Activated CD4-positive, CD25-positive, alpha-beta regulatory T cell (primary cell): ENCODE data around the gene DHX35.
A peak's percentile ranks its signal among the peaks of the same experiment; 100 is the strongest.
"Not testable (repeated sequence)": the region's sequence is repeated elsewhere in the genome, so short reads cannot be mapped to it uniquely, and the experiment has no call there.

ENCODE experiments used
- DNase-seq, 4 experiments: peaks; one replicate each; lab custom pipeline; 2025; lab: John Stamatoyannopoulos, UW

Gene DHX35

DNA sequence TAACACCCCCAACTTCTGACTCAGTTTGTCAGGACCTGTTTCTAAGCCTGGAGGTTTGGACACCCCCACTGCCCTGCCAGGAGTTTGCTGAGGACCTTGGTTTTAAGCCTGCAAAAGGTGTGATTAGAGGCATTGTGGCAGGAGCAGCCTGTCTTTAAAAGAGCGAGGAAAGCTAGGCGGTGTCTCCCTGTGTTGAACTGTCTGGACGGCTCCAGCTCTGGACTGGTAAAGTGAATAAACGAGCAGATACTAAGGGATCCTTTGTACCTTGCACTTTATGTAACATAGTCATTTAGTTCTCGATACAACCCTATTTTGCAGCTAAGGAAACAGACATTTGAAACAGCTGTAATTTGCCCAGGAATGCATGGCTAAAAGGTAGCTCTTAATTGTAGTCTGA is 21.5 kb upstream of the DHX35 start:
- DNase-seq: no peak

GRCh38 chr20:38941726-38942389 is 20.3 kb upstream of the DHX35 start:
- DNase-seq: no peak

GRCh38 chr20:38945012-38945411 is 17.1 kb upstream of the DHX35 start:
- DNase-seq: no peak

- no peak for DNase-seq
Observed at GRCh38 chr20:38946836-38947235, 15.3 kb upstream of the DHX35 start.

DNA sequence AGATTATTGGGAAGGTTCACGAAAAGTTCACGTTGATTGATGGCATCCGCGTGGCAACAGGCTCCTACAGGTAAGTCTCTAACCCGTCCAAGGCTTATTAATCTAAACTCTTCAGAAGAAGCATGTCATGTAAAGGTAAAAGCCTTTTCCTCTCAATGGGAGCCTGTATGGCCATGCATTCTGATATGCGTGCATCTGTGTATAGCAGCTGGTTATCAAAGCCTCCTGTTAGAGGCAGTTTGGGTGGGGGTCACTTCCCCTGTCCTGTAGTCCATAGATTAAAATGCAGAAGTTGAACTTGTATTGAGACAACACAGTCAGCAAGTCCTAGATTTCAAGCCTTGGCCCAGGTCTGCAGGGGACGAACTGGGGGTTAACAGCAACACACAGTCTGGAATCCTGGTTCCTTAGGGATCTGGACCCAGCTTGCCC is 14.2 kb upstream of the DHX35 start:
- no peak for DNase-seq

GRCh38 chr20:38950254-38950653 is 11.9 kb upstream of the DHX35 start:
- DNase-seq: no peak

DNA sequence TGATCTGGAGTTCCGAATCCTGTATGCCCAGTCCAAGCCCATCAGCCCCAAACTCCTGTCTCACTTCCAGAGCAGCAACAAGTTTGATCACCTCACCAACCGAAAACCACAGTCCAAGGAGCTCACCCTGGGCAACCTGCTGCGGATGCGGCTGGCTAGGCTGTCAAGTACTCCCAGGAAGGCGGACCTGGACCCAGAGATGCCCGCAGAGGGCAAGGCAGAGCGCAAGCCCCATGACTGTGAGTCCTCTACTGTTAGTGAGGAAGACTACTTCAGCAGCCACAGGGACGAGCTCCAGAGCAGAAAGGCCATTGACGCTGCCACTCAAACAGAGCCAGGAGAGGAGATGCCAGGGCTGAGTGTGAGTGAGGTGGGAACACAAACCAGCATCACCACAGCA is 10.5 kb upstream of the DHX35 start:
- no peak for DNase-seq

DNA sequence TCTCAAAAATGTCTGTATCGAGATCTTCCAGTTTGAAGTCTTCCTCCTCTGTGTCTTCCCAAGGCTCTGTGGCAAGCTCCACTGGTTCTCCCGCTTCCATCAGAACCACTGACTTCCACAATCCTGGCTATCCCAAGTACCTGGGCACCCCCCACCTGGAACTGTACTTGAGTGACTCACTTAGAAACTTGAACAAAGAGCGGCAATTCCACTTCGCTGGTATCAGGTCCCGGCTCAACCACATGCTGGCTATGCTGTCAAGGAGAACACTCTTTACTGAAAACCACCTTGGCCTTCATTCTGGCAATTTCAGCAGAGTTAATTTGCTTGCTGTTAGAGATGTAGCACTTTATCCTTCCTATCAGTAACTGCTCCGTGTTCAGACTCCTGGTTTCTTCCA is 10.0 kb upstream of the DHX35 start:
- DNase-seq: no peak

DNA sequence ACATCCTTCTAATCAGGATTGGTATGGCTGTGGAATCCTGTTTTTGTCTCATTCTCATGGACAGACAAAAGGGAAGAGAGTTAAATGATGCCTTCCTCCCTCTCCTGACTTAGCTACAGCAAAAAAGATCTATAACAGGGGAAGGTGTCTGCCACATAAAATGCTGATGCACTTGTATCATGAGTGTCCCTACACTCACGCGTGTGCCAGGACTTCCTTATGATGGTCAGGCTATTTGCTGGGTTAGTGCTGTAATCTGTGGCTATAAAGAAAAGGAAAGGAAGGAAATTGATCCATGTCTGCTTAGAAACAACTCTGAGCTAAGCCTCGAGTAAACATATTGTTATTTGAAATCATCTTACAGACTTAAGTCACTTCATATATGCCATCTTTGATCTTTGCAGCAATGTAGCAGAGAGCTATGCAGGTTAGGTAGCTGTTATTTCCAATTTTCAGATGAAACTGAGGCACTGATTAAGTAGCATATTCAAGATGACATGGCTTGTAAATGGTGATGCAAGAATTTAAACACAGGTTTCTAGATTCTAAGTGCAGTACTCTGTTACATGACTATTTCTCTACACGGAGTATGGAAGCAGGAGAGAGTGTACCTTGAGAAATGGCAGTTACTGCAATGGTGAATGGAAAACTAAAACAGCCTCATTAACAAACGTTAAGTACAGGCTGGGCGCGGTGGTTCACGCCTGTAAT is 8.4 kb upstream of the DHX35 start:
- DNase-seq: no peak

DNA sequence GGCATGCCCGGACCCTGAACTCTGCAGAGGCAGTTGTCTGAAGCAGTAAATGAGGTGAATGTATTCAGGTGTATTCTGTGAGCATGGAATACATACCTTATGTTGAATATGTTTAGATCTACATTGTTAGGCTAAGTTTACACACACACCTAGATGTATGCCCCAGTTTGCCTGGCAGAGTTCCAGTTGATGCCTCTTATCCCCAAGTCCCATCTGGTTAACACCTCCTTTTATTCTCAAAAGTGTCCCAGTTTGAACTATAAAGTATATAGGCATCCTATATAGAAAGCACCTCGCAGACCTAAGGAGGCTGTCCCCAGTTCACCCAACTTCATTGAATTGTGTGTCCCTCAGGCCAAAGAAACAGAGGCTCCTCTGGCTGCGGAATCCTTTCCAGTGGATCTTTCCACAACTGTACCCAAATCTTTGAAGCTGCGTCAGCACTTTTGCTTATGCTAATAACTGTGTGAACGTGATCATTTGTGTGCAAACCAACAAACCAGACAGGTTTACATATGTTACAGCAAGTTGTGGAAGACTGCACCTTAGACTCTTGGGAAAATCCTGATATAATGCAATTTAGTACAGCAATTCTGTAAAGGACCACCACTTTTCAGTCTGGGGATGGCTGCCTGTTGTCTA is 4.8 kb upstream of the DHX35 start:
- DNase-seq: no peak

DNA sequence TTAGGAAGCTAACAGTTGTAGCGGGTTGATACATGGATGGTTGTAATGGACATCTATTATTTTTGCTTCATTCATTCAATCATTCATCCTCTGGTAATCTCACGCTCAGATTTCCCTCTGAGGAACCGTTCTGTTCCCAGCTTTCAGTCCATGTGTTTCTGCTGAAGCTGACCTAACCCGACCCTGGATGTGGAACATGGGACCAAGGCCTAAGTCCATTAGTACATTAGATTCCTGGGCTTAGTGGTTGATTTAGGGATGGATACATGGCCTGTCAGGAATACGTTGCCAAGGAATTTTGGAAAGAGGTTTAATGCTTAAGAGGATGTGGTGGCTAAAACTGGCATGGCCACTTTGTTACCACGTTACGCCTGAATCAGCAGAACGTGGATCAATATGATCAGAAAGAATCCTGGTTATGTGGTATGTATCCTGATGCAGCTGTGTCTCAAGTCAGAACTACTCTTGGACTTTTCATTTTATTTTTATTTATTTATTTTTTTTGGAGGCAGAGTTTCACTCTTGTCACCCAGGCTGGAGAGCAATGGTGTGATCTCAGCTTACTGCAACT is 4.1 kb upstream of the DHX35 start:
- DNase-seq: no peak

GRCh38 chr20:38960187-38960687 is 1.9 kb upstream of the DHX35 start:
- DNase-seq: not testable (repeated sequence)

GRCh38 chr20:38961530-38962043 is 557 bp upstream of the DHX35 start:
- peak in 1 of 4 experiments; percentile 27 for DNase-seq

DNA sequence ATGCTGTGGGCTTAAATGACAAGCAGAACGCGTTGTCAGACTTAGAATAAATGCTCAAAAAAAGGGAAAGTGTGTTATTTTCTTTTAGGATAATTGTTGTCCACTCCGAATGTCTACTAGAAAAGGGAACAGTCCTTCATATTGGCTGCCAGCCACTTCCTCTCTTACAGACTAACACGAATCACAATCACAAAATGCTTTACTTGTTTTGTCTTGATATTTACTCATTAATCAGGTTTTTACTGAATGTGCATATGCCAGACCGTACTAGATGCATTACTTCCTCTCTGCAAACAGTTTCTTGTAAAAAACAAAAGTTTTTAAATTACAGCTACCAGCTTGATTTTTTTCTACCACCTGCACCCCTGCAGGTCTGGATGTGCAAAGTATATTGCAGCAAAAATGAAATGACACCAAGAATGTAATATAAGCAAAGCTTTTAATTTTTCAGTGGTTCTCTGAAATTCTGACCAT is 821 bp downstream of the DHX35 start:
- no peak for DNase-seq

DNA sequence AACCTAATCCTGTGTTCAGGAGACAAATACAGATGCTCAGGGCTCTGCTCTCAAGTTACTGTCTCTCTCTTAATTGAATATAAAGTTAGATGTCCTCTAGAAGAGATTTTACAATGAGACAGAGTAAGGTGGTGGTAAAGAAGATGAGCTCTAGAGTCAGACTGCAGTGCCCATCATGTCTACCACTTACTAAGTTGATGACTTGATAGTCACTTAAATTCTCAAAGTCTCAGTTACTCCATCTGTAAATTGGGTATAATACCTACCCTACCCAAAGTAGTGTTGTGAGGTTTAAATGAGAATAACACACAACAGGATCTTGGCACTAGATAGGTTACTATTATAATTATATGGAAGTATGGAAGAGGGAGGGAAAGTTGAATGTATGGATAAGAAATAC is 1.6 kb downstream of the DHX35 start:
- no peak for DNase-seq

GRCh38 chr20:38965264-38965663 is 3.1 kb downstream of the DHX35 start:
- DNase-seq: no peak

- DNase-seq: no peak
Observed at GRCh38 chr20:38968090-38968489, 5.9 kb downstream of the DHX35 start.

DNA sequence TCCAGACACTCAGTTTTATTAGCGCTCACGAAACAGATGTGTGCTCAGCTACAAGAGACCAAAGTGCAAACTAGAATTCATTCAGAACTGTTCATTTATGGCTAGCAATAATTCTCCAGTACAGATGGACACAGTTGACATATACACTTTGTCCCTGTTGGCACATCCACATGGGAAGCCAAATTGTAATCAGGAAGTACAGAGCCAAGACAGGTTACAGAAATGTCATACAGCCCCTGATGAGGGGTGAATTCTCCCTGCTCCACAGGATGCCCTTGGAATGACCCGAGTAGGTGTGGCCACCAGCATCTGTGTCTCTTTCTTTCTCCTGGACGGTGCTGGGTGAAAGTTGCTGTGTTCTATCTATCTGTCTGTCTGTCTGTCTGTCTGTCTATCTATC is 7.6 kb downstream of the DHX35 start:
- DNase-seq: no peak

- DNase-seq: no peak
Observed at GRCh38 chr20:38970302-38970701, 8.2 kb downstream of the DHX35 start.

DNA sequence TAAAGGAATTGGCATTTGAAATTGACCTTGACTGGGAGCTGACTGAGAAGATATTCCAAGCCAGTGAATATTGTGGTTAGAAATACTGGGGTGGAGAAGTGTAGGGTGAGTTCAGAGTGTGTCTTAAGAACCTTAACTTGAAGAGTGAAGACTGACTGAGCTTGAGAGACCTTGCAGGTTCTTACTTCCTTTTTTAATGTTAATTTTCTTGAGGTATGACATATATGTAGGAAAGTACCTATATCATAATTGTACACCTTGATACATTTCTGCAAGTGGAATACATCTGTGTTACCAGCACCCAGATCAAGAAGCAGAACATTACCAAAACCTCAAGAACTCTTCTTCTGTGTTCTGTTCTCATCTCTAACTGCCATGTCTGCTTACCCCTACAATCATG is 11.0 kb downstream of the DHX35 start:
- DNase-seq: no peak

- no peak for DNase-seq
Observed at GRCh38 chr20:38973645-38974044, 11.5 kb downstream of the DHX35 start.

GRCh38 chr20:38975539-38976120 is 13.5 kb downstream of the DHX35 start:
- no peak for DNase-seq
